ENCODE data around the gene ARHGAP25.

GRCh38 chr2:68813596-68813995 is 79.0 kb downstream of the ARHGAP25 start:
- TF ChIP-seq, protein P1, sequence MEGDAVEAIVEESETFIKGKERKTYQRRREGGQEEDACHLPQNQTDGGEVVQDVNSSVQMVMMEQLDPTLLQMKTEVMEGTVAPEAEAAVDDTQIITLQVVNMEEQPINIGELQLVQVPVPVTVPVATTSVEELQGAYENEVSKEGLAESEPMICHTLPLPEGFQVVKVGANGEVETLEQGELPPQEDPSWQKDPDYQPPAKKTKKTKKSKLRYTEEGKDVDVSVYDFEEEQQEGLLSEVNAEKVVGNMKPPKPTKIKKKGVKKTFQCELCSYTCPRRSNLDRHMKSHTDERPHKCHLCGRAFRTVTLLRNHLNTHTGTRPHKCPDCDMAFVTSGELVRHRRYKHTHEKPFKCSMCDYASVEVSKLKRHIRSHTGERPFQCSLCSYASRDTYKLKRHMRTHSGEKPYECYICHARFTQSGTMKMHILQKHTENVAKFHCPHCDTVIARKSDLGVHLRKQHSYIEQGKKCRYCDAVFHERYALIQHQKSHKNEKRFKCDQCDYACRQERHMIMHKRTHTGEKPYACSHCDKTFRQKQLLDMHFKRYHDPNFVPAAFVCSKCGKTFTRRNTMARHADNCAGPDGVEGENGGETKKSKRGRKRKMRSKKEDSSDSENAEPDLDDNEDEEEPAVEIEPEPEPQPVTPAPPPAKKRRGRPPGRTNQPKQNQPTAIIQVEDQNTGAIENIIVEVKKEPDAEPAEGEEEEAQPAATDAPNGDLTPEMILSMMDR (conservative IDR thresholded peaks at IDR 0.05), result no peak
- no peak for TF ChIP-seq ZFX (IDR thresholded peaks at IDR 0.05)

All from C4-2B (cell line).